GM10266 (cell line): ENCODE data around the gene PLPP7.

Experiments
- DNase-seq: peaks from one replicate; pipeline ENCODE4 v3.0.0; 2012; ENCODE audit errors: extremely low spot score
- CTCF ChIP-seq: IDR thresholded peaks from 2 replicates; pipeline ENCODE4 v1.5.1; 2012; ENCODE audit warnings: mild to moderate bottlenecking, low read depth; ENCODE audit not compliant: control insufficient read depth, insufficient read depth; ENCODE audit errors: missing control alignments

The PLPP7 gene

GRCh38 chr9:131279863-131280570, 9.5 kb upstream of the PLPP7 start:
- TF ChIP-seq CTCF = no peak
- no peak for DNase-seq

DNA sequence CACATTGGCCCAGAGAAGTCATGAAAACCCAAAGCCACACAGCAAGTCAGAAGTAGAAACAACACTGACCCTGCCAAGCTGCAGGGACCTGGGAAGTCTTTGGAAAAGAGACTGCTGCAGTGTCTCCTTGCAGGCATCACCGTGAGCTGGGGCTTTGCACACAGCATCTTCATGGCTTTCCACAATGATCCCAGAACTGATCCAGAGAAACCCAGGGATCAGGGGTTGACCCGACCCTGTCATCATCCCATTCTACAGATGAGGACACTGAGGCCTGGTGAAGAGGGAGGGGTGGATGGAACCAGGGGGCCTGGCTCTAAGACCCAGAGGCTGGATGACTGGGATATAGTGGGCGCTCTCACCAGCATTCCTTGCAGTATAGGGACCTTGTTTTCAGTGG, 8.9 kb upstream of the PLPP7 start:
- TF ChIP-seq CTCF = no peak
- no peak for DNase-seq

DNA sequence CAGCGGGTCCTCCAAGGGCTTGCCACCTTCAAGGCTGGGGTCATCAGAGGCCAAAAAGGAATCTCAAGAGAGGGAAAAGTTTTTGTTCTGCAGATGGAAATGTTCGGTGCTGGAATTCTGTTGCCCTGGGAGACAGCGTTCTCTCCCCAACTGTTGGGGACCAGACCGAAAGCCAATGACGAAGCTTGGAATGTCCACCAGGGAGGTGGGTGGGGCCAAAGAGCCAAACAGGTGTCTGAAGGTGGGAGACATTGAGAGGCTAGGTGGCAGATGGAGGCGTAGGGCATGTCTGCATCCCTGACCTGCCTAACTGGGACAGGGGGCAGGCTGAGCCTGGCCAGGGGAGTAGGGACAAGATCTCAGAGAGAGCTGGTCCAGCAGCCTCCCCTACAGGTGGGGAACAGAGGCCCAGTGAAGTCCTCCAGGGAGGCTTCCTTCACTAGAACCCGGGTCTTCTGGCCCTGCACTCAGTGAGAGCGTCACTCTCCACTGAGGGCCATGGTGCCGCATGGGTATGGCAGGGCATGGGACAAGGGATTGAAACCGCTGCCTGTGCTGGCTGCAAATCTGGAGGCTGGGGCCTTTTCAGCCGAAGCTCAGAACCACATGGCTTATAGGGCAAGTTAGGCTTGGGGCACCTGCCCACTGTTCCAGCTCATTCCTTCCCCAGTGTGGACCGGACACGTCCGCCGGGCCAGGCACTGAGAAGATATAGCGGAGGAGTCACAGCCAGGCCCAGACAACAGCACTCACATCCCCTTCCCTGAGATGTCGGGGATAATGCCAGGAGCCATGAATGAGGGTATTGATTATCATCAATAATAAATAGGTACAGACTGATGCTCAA, 8.2 kb upstream of the PLPP7 start:
- DNase-seq = no peak
- no peak for TF ChIP-seq CTCF

- no peak for TF ChIP-seq CTCF
- DNase-seq = no peak
Measured at GRCh38 chr9:131282175-131282574, 7.3 kb upstream of the PLPP7 start.

GRCh38 chr9:131282688-131283422, 6.7 kb upstream of the PLPP7 start:
- DNase-seq = no peak
- TF ChIP-seq CTCF = no peak

DNA sequence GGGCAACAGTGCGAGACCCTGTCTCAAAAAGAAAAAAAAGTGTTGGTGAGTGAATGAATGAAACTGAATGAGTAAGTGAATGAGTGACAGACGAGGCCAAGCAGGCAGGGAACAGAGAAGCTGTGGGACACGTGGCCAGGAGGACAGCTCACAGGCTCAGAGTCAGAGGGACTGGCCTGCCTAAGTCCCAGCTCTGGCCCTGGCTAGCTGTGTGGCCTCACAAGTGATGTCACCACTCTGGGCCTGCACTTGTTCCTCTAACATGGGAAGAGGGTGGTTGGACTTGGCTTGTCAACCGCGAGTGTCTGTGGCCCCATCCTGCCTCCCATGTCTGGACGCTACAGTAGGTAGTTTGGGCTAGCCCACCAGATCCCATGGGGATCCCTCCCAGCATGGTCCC, 4.7 kb upstream of the PLPP7 start:
- no peak for DNase-seq

More for the DNA sequence above, 4.7 kb upstream of the PLPP7 start:
- TF ChIP-seq CTCF = no peak
